Fibroblast of the conjunctiva (primary cell): ENCODE measurements around the gene BCL10.
A peak's percentile ranks its signal among the peaks of the same experiment; 100 is the strongest.
"Not testable (repeated sequence)": the region's sequence is repeated elsewhere in the genome, so short reads cannot be mapped to it uniquely, and the experiment has no call there.

Experiments
- DNase-seq: peaks from one replicate; pipeline ENCODE4 v3.0.0-alpha.2; 2010; ENCODE audit warnings: low read depth

The BCL10 gene

GRCh38 chr1:85264150-85264549 lies 12.3 kb downstream of the BCL10 start:
- no peak for DNase-seq

GRCh38 chr1:85262985-85263384 lies 13.4 kb downstream of the BCL10 start:
- no peak for DNase-seq

GRCh38 chr1:85259912-85260274 lies 16.5 kb downstream of the BCL10 start:
- DNase-seq: peak; percentile 45

DNA sequence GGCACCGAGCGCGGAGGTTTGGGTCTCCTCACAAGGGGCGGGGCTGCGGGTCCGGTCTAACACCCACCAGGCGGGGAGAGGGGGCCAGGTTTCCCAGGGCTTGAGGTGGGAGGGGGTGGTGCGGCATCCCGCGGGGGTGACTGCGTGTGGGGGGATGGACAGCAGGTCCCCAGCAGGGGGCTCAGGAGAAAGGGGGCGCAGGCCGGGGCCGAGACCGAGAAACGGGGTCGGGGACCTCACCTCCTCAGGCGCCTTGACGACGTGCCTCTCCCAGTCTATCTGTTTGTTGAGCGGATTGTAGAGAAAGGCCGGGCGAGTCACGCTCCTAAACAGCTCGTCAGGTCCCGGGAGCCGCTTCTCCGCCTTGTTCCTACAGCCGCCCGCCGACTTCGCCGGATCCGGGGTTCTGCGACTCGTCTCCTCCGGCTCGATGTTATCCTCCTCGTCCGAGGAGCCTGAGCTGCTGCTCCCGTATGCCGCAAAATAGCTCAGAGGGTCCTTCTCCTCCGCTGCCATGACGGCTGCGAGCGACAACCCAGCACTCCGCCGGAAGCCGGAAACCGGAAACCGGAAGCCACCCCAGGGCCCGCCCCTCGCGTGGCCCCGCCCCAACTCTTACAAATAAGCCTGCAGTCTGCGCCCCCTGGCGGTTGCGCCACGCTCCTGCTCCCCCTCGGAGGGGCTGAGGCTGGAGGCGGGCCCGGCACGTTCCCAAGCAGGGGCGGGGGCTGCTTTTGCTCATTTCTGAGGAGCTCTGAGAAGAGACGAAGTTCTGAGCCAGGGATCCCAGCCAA lies 17.1 kb downstream of the BCL10 start, which contains the start of gene C1orf52:
C1orf52 (minus strand) TSS at position 545 of the 794 bp plus-strand sequence; CDS start at position 516, 29 bp downstream.
- DNase-seq: peak; percentile 89

DNA sequence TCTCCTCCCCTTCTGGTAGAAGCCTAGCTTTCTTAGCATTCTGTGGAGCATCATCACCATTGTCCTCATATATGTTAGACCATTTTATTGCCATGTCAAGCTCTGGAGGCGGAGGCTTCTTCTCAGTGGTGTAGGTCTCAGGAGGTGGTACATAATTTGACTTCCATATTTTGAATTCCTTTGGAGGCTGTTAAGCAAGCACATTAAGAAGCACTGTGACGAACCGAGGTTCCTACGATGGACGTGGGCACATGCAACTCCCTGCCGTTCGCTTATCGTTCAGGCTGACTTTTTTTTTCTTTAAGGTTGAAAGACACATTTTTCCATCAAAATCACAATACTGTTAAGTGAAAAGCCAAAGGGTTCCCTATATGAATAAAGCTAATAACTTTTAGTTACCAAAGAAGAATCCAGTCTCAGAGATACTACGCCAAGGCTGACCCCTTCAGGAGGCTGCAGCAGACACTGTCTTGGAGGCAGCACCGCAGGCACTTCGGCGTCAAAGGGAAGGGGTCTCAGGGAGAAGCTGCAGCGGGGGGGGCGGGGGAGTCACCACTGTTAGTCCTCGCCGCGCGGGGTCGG lies 17.8 kb downstream of the BCL10 start:
- DNase-seq: no peak

DNA sequence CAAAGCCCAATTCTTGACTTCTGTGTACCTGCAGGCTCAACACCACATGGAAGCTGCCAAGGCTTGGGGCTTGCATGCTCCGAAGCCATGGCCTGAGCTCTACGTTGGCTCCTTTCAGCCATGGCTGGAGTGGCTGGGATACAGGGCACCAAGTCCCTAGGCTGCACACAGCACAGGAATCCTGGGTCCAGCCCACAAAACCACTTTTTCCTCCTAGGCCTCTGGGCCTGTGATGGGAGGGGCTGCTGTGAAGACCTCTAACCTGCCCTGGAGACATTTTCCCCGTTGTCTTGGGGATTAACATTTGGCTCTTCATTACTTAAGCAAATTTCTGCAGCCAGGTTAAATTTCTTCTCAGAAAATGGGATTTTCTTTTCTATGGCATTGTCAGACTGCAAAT lies 27.4 kb downstream of the BCL10 start:
- not testable (repeated sequence) for DNase-seq

GRCh38 chr1:85245891-85246290 lies 30.5 kb downstream of the BCL10 start:
- DNase-seq: no peak

DNA sequence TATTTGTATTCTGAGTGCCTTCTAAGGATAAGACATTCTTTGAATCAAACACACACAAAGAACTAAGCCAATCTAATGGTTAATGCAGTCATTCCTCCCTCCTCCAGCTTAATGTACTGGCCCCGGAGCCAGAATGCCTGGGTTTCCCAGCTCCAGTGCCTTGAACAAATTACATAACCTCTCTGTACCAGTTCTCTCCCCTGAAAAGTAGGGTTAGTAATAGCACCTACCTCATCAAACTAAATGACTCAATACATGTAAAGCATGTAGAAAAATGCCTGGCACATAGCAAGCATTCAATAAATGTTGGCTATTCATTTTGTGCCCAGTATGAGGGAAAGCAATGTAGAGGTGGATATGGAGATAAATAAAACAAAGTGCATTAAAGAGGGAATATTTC lies 31.0 kb downstream of the BCL10 start:
- DNase-seq: no peak

DNA sequence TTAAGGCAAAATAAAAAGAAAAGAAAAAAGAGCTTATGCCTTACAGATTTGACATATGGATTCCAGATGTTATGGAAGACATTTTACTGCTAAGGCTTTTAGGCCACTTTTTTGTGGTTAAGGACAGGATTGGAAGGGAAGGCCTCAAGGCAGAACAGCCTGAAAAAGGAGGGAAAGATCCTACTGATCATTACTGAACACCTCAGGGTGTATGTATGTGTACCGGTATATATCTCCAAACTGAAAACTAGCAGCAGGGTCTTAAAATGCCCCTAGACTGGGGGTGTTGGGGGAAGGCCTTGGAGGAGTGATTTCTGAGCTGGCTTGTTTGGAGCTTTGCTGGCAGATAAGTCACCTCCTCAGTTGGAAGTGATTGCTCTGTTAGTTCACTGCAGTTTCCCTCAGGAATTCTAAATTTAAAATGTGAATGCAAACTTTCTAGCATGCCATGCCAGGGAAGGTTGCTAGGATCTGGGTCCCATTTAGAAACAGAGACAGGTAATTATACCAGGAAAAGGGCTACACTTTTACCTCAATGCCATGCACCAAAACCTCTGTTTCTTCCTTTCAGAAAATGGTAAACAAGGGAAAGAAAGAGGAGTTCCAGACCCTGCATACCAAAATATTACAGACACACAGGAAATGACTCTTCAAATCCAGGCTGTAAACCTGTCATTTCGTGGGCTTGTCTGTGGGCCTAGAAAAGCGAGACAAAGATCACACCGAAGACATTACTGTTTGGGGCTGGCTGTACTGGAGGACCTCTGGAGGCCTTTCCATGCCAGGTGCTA lies 32.0 kb downstream of the BCL10 start:
- no peak for DNase-seq

DNA sequence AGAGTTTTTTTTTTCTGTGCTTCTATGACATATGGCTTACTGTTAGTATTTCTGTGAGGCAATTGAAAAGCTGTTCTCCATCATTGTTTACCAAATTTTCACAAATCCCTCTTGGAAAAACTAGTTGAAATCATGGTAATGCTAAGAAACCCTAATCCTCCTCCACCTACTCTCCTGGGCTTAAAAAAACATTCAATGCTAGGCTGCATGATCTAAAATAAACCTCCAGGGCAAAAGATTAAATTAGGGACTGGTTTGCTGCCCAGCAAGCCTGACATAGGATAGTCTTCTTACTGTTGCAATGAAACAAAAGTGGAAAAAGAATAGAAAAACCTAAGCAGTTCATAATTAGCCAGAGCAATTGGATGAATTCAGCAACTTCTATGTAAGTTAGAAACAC lies 33.1 kb downstream of the BCL10 start:
- DNase-seq: peak; percentile 59

DNA sequence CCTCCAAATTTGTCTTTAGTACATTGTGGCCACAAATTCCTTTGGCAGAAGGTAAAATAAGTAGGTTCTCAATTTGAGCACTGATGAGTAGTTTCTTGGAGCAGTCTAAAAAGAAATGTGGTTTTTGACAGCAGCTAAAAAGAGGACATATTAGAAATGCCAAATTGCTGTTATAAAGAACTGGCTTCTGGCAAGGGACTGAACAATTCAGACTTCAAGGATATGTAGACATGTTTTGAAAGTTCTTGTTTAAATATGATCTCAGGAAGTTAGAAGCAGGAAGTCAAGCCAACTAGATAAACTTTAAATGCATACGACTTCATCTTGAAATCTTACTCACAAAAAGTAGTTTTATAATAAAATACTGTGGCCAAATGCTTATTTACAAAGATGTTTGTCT lies 35.8 kb downstream of the BCL10 start:
- DNase-seq: no peak

GRCh38 chr1:85240174-85240601 lies 36.2 kb downstream of the BCL10 start:
- DNase-seq: no peak

DNA sequence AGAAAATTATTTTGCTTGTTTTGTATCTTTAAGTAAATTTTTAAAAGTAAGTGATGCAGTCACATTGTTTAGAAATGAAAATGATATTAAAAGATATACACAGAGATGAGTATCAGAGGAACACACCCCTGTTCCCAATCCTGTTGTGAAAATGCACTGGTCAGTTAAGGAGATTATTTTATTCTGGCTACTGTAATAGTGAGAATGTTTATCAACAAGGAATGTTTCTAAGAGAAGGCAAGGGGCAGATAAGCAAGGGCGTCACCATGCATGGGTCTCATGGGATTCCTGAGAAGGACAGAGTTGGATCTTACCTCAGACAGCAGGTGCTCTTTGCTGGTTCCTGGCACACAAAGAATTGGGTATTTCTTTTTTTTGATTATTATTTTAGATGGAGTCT lies 38.8 kb downstream of the BCL10 start:
- DNase-seq: no peak

GRCh38 chr1:85230305-85230977 lies 46.0 kb downstream of the BCL10 start:
- DNase-seq: no peak

- no peak for DNase-seq
These were observed 46.8 kb downstream of the BCL10 start for GRCh38 chr1:85229574-85230097.

GRCh38 chr1:85228972-85229371 lies 47.5 kb downstream of the BCL10 start:
- DNase-seq: no peak

- no peak for DNase-seq
These were observed 50.6 kb downstream of the BCL10 start for GRCh38 chr1:85225624-85226380.

DNA sequence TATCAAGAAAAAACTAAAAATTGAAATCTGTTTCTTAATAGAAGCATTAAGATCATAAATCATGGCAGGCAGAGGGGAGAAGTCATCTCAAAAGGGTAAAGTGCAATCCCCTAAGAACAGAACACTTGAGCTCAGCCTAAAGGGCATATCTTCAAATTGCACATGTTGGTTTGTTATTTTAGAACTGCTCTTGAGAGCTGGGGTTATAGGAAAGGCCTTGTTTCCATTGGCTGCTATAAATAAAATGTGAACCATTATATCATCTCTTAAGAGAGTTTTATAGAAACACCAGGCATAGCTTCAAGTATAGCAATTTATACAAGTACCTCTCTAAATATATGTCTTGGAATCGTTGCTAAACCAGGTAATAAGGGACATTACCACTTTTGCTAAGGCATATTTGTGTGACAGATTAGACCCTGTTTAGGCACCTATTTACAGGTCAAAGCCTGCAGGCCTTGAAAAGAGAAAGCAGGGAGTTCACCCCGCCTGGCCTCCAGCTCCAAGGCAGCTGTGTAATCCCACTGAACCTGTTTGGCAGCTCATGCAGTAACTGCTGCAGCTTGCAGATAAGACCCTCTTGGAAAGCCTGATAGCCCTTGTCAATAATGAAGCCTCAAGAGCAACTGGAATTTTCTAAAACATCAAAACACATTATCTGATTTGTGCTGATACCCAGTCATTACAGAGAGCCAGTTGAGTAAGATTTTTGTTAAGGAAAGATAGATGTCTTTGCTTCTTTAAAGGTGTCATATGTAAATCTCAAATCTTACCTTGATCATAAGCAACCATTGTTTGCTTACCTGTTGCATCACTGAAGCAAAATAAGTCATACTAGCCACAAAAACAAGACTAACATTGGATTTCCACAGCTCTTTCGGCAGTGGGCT lies 51.5 kb downstream of the BCL10 start:
- no peak for DNase-seq

DNA sequence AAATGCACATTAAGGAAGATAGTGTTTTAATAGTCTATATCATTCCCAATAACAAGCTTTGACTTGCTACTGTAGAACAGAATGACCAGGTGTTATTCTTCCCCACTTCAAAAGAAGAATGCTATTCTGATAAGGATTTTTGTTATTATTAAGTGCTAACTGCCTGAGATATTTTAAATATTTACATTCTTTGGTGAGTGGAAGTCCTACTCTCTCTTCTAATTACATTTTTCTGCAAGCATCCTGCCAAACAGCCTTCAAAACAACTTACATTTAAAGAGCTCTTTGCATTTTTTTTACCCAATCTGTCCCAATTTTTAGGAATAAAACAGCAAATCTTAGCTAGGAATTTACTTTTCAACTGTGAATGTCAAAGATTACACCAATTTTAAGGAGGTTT lies 52.1 kb downstream of the BCL10 start:
- DNase-seq: no peak

DNA sequence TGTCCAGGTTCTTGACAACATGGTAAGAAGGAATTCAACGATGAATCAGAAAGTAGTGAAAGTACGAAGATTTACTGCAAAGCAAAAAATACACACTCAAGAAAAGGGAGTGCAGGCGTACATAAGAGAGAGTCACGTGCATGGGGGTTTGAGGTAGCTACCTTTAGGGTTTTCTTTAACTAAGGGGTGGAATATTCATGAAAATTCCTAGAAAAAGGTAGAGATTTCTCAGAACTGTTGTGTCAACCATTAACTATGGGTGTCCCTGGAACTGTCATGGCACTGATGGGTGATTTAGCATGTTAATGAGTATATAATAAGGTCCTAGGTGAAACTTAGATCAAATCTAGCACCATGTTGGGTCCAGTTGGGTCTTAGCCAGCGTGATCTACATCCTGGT lies 53.1 kb downstream of the BCL10 start:
- DNase-seq: no peak
